Naive thymus-derived CD8-positive, alpha-beta T cell (primary cell): ENCODE measurements around the gene RNMT. TPM values are rescaled to one million over a fixed set of nuclear protein-coding genes. Genes with fewer than 3 reads are reported as not detected.
"Not testable (repeated sequence)": the region's sequence is repeated elsewhere in the genome, so short reads cannot be mapped to it uniquely, and the experiment has no call there.

ENCODE experiments used
- ATAC-seq, 2 donors: fragments of 150-1000 bp; cut with Tn5 transposase in 1 of 2; sonication (Bioruptor Pico), chemical (Tn5 transposase) in 1 of 2; 1 replicate in 1 of 2; 2 replicates in 1 of 2; pipeline ENCODE4 v1.10.0; 2021; ENCODE audit warnings: mild to moderate bottlenecking in 2 of 2, moderate library complexity in 2 of 2
- POLR2A ChIA-PET: fragments of 350-600 bp; sonication (Branson Sonifier 250); formaldehyde crosslinking; loops from one replicate; lab custom pipeline; 2021; ENCODE audit warnings: antibody characterized with exemption; lab: Charles Lee
- DNase-seq, 10 donors: peaks; one replicate each; pipeline versions ENCODE4 v3.0.0 to v3.0.0-alpha.2; 2020 to 2022
- H3K27ac Mint-ChIP-seq, 10 donors: one replicate each; pipeline ENCODE4 v1.8.0; 2020 to 2022; ENCODE audit warnings: mild to moderate bottlenecking in 10 of 10, mixed read lengths in 10 of 10, moderate library complexity in 4 of 10, inconsistent platforms in 1 of 10
- H3K27me3 Mint-ChIP-seq, 5 donors: one replicate each; pipeline ENCODE4 v1.8.0; 2021 to 2022; ENCODE audit warnings: mixed read lengths in 5 of 5
- H3K36me3 Mint-ChIP-seq, 3 donors: one replicate each; pipeline ENCODE4 v1.8.0; 2020 to 2022; ENCODE audit warnings: mixed read lengths in 3 of 3, mild to moderate bottlenecking in 2 of 3, inconsistent platforms in 1 of 3
- H3K4me1 Mint-ChIP-seq, 4 donors: one replicate each; pipeline ENCODE4 v1.8.0; 2021 to 2022; ENCODE audit warnings: mixed read lengths in 4 of 4
- H3K4me3 Mint-ChIP-seq, 10 donors: one replicate each; pipeline ENCODE4 v1.8.0; 2020 to 2022; ENCODE audit warnings: mild to moderate bottlenecking in 10 of 10, mixed read lengths in 10 of 10, moderate library complexity in 6 of 10, inconsistent platforms in 1 of 10
- H3K9me3 Mint-ChIP-seq, 9 donors: one replicate each; pipeline ENCODE4 v1.8.0; 2020 to 2022; ENCODE audit warnings: mixed read lengths in 9 of 9, mild to moderate bottlenecking in 3 of 9, inconsistent platforms in 1 of 9, moderate library complexity in 1 of 9
- polyA plus RNA-seq, 3 donors: library from polyadenylated mRNA; unstranded; fragments of 300-500 nt; fragmentation: Illumina TruSeq; gene quantifications; one replicate each; pipeline ENCODE4 v1.2.3, GENCODE V29; 2021
- total RNA-seq, 8 experiments: library from RNA in 2 of 8; stranded (reverse) in 2 of 8; gene quantifications; one replicate each; pipeline ENCODE4 v1.2.3 and lab custom pipeline; 2021 to 2026

Gene RNMT
- total and polyA plus RNA-seq, 5 experiments from 2014 or later = 37.4 to 78.1 (median 62.4) TPM

GRCh38 chr18:13751599-13751998, 25.1 kb downstream of the RNMT start:
- POLR2A ChIA-PET, H3K9me3 Mint-ChIP-seq, ATAC-seq, H3K4me3 Mint-ChIP-seq, H3K27me3 Mint-ChIP-seq, H3K4me1 Mint-ChIP-seq, DNase-seq: not testable (repeated sequence)
- peaks cover 29 to 97% (median 91%) of the 10 kb centered on the region in 3 donors for H3K36me3 Mint-ChIP-seq
- H3K27ac Mint-ChIP-seq = peak overlapping the region in 1 of 10 donors; percentile 66

GRCh38 chr18:13756261-13756660, 29.8 kb downstream of the RNMT start:
- Mint-ChIP-seq H3K4me3 (no peak overlapping the region), H3K27me3 (no peaks in the 10 kb centered on the region), H3K27ac (no peak overlapping the region), H3K9me3 (peaks cover 0 to 2% (median 0%) of the 10 kb centered on the region in 9 donors), H3K36me3 (peaks cover 32 to 91% (median 89%) of the 10 kb centered on the region in 3 donors), H3K4me1 (no peaks in the 10 kb centered on the region)
- ATAC-seq (no peak), DNase-seq (no peak)
- POLR2A ChIA-PET = no interaction called here

- H3K36me3 Mint-ChIP-seq = peaks cover 31 to 91% (median 88%) of the 10 kb centered on the region in 3 donors
- POLR2A ChIA-PET = no interaction called here
- no peaks in the 10 kb centered on the region for H3K27me3 Mint-ChIP-seq
- no peak for ATAC-seq
- no peak overlapping the region for H3K4me3 Mint-ChIP-seq
- DNase-seq = no peak
- no peaks in the 10 kb centered on the region for H3K4me1 Mint-ChIP-seq
- H3K9me3 Mint-ChIP-seq = peaks cover 0 to under 1% (median 0%) of the 10 kb centered on the region in 9 donors
- H3K27ac Mint-ChIP-seq = no peak overlapping the region
These were observed 30.2 kb downstream of the RNMT start for GRCh38 chr18:13756671-13757070.

- H3K36me3 Mint-ChIP-seq = peaks cover 47 to 94% (median 91%) of the 10 kb centered on the region in 3 donors
- no peaks in the 10 kb centered on the region for H3K27me3 Mint-ChIP-seq
- ATAC-seq = no peak
- H3K27ac Mint-ChIP-seq = no peak overlapping the region
- POLR2A ChIA-PET = no interaction called here
- peaks cover 0 to 13% (median 3%) of the 10 kb centered on the region in 9 donors for H3K9me3 Mint-ChIP-seq
- H3K4me1 Mint-ChIP-seq = no peaks in the 10 kb centered on the region
- no peak overlapping the region for H3K4me3 Mint-ChIP-seq
- DNase-seq = no peak
These were observed 32.1 kb downstream of the RNMT start for GRCh38 chr18:13758622-13759021.

- no peak for DNase-seq
- peaks cover 55 to 94% (median 91%) of the 10 kb centered on the region in 3 donors for H3K36me3 Mint-ChIP-seq
- H3K27me3 Mint-ChIP-seq = no peaks in the 10 kb centered on the region
- H3K4me1 Mint-ChIP-seq = peaks cover 0 to 2% (median 0%) of the 10 kb centered on the region in 4 donors
- POLR2A ChIA-PET = no interaction called here
- peaks cover 0 to 26% (median 17%) of the 10 kb centered on the region in 9 donors for H3K9me3 Mint-ChIP-seq
- no peak overlapping the region for H3K27ac Mint-ChIP-seq
- no peak for ATAC-seq
- no peak overlapping the region for H3K4me3 Mint-ChIP-seq
These were observed 33.6 kb downstream of the RNMT start for GRCh38 chr18:13760047-13760446.

GRCh38 chr18:13762690-13763439, 36.4 kb downstream of the RNMT start:
- Mint-ChIP-seq H3K9me3 (peaks cover 4 to 52% (median 41%) of the 10 kb centered on the region in 9 donors), H3K36me3 (peaks cover 63 to 69% (median 63%) of the 10 kb centered on the region in 3 donors), H3K27me3 (no peaks in the 10 kb centered on the region), H3K4me1 (peaks cover 0 to 2% (median 0%) of the 10 kb centered on the region in 4 donors), H3K27ac (no peak overlapping the region), H3K4me3 (no peak overlapping the region)
- DNase-seq (no peak), ATAC-seq (no peak)
- POLR2A ChIA-PET = no interaction called here

GRCh38 chr18:13775058-13775457, 48.6 kb downstream of the RNMT start:
- H3K27me3 Mint-ChIP-seq = peaks cover 10 to 13% (median 11%) of the 10 kb centered on the region in 5 donors
- DNase-seq = no peak
- no peaks in the 10 kb centered on the region for H3K4me1 Mint-ChIP-seq
- POLR2A ChIA-PET = no interaction called here
- H3K4me3 Mint-ChIP-seq = no peak overlapping the region
- peaks cover under 1 to 33% (median 14%) of the 10 kb centered on the region in 9 donors for H3K9me3 Mint-ChIP-seq
- ATAC-seq = no peak
- peaks cover 0 to 2% (median 2%) of the 10 kb centered on the region in 3 donors for H3K36me3 Mint-ChIP-seq
- no peak overlapping the region for H3K27ac Mint-ChIP-seq

GRCh38 chr18:13791181-13791580, 64.7 kb downstream of the RNMT start:
- POLR2A ChIA-PET = no interaction called here
- Mint-ChIP-seq H3K27me3 (peaks cover 0 to 17% (median 3%) of the 10 kb centered on the region in 5 donors), H3K4me3 (no peak overlapping the region), H3K27ac (no peak overlapping the region), H3K4me1 (no peaks in the 10 kb centered on the region), H3K9me3 (peaks cover 0 to 13% (median 3%) of the 10 kb centered on the region in 9 donors), H3K36me3 (peaks cover 0 to 7% (median 0%) of the 10 kb centered on the region in 3 donors)
- ATAC-seq (no peak), DNase-seq (no peak)

GRCh38 chr18:13793819-13794218, 67.3 kb downstream of the RNMT start:
- H3K4me3 Mint-ChIP-seq = no peak overlapping the region
- no peaks in the 10 kb centered on the region for H3K9me3 Mint-ChIP-seq
- H3K27ac Mint-ChIP-seq = no peak overlapping the region
- H3K36me3 Mint-ChIP-seq = no peaks in the 10 kb centered on the region
- peaks cover 0 to 2% (median 0%) of the 10 kb centered on the region in 4 donors for H3K4me1 Mint-ChIP-seq
- no peak for DNase-seq
- POLR2A ChIA-PET = no interaction called here
- ATAC-seq = no peak
- peaks cover 6 to 28% (median 22%) of the 10 kb centered on the region in 5 donors for H3K27me3 Mint-ChIP-seq

GRCh38 chr18:13796515-13796914, 70.0 kb downstream of the RNMT start:
- peaks cover 23 to 46% (median 37%) of the 10 kb centered on the region in 5 donors for H3K27me3 Mint-ChIP-seq
- H3K36me3 Mint-ChIP-seq = no peaks in the 10 kb centered on the region
- no peak for DNase-seq
- H3K4me1 Mint-ChIP-seq = peaks cover 6 to 9% (median 6%) of the 10 kb centered on the region in 4 donors
- no peak for ATAC-seq
- no peaks in the 10 kb centered on the region for H3K9me3 Mint-ChIP-seq
- no peak overlapping the region for H3K4me3 Mint-ChIP-seq
- H3K27ac Mint-ChIP-seq = no peak overlapping the region
- POLR2A ChIA-PET = no interaction called here

- H3K36me3 Mint-ChIP-seq = no peaks in the 10 kb centered on the region
- no peaks in the 10 kb centered on the region for H3K9me3 Mint-ChIP-seq
- no peak overlapping the region for H3K4me3 Mint-ChIP-seq
- peaks cover 6 to 9% (median 6%) of the 10 kb centered on the region in 4 donors for H3K4me1 Mint-ChIP-seq
- POLR2A ChIA-PET = no interaction called here
- H3K27me3 Mint-ChIP-seq = peaks cover 23 to 48% (median 40%) of the 10 kb centered on the region in 5 donors
- H3K27ac Mint-ChIP-seq = no peak overlapping the region
- ATAC-seq = no peak
- no peak for DNase-seq
These were observed 70.7 kb downstream of the RNMT start for GRCh38 chr18:13797157-13797611.

GRCh38 chr18:13799396-13799795, 72.9 kb downstream of the RNMT start:
- H3K27me3 Mint-ChIP-seq = peaks cover 34 to 69% (median 50%) of the 10 kb centered on the region in 5 donors
- H3K9me3 Mint-ChIP-seq = no peaks in the 10 kb centered on the region
- H3K4me1 Mint-ChIP-seq = peaks cover 6 to 9% (median 6%) of the 10 kb centered on the region in 4 donors
- no peak overlapping the region for H3K27ac Mint-ChIP-seq
- H3K36me3 Mint-ChIP-seq = no peaks in the 10 kb centered on the region
- POLR2A ChIA-PET = no interaction called here
- H3K4me3 Mint-ChIP-seq = no peak overlapping the region
- no peak for DNase-seq
- no peak for ATAC-seq

- ATAC-seq (peak; percentile 75 to 80), DNase-seq (peak in 8 of 10 donors; percentile 7 to 37 (median 18))
- Mint-ChIP-seq H3K27ac (no peak overlapping the region), H3K36me3 (no peaks in the 10 kb centered on the region), H3K9me3 (peaks cover 0 to 3% (median 0%) of the 10 kb centered on the region in 9 donors), H3K4me1 (peaks cover 6 to 9% (median 6%) of the 10 kb centered on the region in 4 donors), H3K27me3 (peaks cover 43 to 82% (median 57%) of the 10 kb centered on the region in 5 donors), H3K4me3 (peak overlapping the region in 8 of 10 donors; percentile 49 to 80 (median 72))
- POLR2A ChIA-PET = no interaction called here
These were observed 74.2 kb downstream of the RNMT start for GRCh38 chr18:13800505-13801259.
